A172 (cell line): ENCODE results near the gene FAM83F. TPM values are rescaled to one million over a fixed set of nuclear protein-coding genes. Genes with fewer than 3 reads are reported as not detected.
"Not testable (repeated sequence)": the region's sequence is repeated elsewhere in the genome, so short reads cannot be mapped to it uniquely, and the experiment has no call there.

Source experiments
- DNase-seq: peaks from one replicate; pipeline ENCODE4 v3.0.0-alpha.2; 2015; ENCODE audit warnings: low spot score
- total RNA-seq: library from RNA; depleted of rRNA; stranded (reverse); fragments of >200 nt; shearing (Covaris generic); gene quantifications from 2 replicates; pipeline ENCODE4 v1.2.3, GENCODE V29; 2014

Gene FAM83F
- total RNA-seq, 1 experiment from 2014 or later, result not detected

DNA sequence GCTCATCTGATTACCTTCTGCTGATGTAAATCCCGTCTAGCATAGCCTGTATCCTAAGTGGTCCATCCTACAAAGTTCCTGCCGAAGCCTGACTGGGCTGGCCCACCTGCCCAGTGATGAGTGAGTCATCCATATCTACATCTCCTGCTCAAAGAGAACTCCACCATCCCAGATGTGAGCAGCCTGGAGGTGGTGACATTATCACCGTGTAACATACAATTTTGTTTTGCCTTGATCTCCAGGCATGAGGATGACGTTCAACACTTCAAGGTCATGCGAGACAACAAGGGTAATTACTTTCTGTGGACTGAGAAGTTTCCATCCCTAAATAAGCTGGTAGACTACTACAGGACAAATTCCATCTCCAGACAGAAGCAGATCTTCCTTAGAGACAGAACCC is 29.0 kb upstream of the FAM83F start:
- DNase-seq, result no peak

DNA sequence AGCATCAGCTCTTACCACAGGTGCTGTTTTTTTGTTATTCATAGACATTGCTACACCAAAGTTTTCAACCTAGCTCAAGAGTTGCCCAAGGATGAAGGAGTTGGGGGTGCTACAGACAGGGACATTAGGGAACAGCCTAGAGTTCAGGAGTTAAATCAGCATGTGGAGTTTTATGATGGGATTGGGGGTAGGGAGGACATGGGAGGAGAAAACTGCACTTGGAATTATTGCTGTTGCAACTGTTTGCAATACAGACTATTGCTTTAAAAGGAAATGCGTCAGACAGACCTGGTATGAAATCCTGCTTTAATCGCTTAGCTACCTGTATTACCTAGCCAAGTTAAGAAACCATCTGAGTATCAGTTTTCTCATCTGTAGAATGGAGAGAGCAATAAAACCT is 28.3 kb upstream of the FAM83F start:
- DNase-seq, result no peak

DNA sequence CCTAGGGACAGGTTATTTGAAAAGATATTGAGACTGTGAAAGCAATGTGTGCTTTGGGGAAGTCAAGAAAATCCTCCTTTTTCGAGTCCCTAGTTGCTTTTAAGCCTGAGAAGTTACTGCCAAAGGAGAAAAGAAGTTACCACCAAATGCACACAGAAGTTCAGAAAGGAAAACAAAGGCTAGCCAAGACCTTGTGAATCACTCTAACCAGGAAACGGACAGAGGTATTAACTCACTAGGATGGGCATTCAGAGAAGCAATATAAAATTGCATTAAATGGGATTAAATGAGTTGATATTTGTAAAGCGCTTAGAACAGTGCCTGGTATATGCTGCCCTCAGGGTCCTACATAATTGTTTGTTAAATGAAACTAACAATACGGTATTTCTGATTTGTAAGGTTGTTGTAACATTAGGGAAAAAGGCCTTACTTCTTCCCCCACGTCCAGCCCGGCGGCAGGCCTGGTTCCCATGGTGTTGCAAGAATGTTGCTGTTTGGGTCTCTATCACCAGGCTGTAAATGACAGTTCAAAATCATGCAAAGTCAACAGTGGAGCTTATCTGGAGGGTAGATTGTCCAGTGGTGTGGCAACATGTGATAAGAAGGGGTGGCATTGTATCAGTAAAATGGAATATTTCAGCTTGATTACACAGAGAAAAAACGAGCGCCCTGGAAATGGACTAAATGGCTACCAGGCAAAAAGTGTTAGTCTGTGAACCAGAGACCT is 27.5 kb upstream of the FAM83F start:
- DNase-seq, result no peak

DNA sequence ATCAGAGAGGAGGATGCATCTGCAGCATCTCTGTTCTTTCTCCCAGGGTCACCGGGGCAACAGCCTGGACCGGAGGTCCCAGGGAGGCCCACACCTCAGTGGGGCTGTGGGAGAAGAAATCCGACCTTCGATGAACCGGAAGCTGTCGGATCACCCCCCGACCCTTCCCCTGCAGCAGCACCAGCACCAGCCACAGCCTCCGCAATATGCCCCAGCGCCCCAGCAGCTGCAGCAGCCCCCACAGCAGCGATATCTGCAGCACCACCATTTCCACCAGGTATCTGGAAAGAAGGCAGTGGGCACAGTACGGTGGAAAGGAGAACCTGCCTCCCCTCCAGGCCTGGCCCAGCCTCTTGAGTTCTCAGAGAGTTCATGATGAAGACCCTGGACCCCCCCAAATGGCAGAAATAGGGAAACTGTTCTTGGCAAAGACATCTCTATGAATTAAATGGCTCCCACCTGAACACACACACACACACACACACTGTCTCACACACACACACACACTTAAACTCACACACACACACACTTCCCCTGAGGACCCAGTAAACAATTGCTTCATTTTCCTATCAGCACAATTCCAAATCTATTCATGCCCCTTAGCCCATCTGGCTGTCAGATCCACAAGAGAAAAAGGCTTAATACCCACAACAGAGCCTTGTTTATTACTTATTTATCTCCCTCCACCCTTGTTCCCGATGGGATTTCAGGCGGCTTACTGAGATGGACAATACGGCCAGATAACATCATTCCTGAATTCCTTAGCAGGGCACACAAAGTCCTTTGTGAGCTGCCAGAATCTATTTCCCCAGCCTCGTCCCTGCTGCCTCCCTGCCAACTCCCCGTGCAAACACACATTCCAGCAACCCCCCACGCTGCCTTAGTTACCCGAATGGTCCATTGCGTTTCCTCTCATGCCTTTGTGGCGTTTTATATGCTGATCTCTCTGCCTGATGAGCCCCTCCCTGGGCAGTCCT is 26.5 kb upstream of the FAM83F start:
- no peak for DNase-seq

DNA sequence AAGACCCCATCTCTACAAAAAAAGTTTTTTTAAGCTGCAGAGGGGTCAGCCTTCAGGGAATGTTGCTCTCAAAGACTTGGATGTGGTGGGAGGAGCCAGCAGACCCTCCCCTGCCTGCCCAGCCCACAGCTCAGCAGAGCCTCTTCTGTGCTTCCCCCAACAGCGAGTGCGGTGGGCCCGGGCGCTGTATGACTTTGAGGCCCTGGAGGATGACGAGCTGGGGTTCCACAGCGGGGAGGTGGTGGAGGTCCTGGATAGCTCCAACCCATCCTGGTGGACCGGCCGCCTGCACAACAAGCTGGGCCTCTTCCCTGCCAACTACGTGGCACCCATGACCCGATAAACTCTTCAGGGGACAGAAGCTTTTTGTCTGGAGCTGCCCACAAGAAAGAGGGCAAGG is 24.0 kb upstream of the FAM83F start:
- no peak for DNase-seq

DNA sequence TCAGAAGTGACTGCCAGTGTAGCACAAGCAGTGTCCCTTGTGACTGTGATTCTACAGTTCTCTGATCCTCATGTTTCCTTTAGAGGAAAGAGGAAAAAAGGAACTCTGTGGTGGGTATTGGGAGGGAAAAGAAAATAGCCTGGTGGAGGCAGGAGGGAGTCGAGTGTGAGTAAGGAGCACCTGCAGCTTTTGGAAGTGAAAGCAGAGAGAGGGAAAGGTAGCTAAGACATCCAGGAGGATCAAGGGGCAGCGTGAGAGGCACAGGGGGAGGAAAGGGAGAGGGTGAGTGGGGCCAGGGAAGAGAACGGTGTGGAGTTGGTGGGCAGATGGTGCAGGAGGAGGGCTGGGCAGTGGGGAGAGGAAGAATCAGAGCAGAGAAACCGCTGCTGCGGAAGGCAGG is 22.1 kb upstream of the FAM83F start:
- DNase-seq, result no peak

DNA sequence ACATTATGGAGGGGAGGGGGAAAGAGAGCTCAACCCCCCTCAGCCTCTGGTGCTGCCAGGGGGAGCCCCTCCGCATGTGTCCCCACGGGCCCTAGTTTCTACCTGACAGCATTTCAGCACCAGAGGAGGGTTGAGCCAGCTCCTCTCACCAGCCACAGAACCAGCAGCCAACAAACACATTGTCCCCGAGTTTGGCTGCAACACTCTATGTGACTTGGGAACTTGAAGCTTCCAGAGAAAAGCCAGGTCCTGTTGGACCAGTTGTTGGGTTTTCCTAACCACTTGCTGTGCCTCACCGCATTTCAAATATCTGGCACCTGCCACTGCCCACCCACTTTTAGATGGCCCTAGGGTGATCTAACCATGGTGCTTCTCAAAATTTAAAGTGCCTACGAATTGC is 21.1 kb upstream of the FAM83F start:
- DNase-seq, result no peak

DNA sequence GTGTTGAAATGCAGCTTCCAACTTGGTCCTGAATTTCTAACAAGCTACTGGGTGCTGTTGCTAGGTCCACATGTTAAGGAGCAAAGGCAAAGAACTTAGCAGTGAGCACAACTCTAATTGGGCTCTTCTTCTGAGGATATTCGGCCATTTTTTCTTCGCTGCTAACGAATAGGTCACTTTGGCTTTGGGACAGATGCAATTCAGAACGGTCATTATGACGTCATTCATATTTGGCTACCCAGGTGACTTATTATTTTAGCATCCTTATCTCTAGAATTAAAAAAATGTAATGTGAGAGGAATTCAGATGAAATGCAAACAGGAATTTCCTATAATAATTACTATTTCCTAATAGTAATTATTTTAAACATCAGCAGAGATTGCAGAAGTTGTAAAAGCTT is 20.7 kb upstream of the FAM83F start:
- DNase-seq, result no peak

DNA sequence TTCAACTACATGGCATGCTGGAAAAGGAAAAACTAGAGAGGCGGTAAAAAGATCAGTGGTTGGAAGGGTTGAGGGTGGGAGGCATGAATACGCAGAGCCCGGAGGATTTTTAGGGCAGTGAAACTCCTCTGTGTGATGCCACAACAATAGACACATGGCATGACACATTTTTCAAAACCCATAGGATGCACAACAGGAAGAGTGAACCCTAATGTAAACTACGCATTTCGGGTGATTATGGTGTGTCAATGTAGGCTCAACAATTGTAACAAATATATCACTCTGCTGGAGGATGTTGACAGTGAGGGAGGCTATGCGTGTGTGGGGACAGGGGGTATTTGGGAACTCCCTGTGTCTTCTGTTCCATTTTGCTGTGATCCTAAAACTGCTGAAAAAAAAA is 15.7 kb upstream of the FAM83F start:
- DNase-seq, result no peak

DNA sequence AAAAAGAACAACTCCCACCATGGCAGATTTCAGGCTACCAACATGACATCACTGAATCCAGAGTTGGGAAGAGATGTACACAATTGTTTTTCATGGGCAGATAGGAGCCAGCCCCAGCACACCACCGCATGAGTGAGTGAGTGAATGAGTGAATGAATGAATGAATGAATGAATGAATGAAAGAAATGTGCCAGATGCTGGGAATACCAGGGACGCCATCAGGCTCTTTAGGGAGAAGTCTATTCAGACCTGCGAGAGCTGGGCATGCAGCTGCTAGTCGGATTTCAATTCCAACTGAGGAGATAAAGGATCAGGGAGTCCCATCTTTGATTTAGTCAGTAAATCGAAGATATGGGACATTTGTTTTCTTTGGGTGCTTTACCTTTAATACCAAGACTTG is 15.3 kb upstream of the FAM83F start:
- DNase-seq, result no peak

DNA sequence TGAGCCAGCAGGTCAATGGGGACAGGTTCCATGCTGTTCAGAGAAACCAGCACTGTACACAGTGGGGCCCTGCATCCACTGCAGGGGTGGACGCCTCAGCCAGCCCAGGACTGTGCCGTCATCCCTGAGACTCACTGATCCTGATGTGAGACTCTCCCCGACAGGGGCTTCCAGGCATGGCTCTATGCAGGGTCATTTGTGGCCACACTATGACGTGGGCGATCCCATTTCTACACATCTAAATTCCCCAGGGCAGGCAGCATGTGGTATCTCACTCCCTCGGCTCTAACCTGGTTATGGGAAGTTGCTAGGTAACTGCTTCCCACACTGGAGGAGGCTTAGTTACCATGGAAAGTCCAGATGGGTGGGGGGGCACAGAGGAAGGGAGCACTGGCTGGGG is 14.2 kb upstream of the FAM83F start:
- no peak for DNase-seq

DNA sequence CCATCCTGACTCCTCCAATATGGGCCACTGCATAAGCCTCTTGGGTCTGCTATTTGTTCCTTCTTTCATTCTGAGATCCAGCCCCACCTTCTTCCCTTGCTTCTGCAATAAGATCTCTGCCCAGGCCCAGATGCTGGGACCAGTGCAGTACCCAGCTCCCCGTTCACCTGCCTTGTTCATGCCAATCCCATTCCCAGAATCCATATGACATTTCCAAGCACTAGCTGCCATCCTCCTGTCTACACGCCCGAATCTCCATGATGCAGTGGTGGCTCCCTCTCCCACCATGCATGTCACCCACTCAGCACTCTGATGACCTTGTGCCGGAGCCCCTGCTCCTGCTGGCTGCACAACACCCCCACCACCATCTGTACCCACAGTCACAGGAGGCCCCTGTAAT is 11.4 kb upstream of the FAM83F start:
- no peak for DNase-seq

DNA sequence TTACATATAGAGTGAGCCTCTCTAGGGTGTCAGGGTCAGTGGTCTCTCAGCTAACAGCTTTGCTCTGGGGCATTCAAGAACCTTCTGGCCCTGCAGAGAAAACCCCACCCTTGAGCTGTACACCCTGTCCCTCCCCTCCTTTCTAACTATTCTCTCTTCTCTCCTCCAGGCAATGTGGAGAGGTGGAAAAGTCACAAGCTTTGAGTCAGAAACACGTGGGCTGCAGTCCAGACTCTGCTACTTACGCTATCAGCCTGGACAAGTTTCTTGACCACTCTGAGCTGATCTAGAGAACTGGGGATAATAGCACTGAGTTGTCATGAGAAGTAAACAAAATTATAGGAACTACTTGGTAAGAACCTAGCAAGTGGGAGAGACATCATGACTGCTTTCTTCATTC is 10.7 kb upstream of the FAM83F start:
- DNase-seq, result no peak

DNA sequence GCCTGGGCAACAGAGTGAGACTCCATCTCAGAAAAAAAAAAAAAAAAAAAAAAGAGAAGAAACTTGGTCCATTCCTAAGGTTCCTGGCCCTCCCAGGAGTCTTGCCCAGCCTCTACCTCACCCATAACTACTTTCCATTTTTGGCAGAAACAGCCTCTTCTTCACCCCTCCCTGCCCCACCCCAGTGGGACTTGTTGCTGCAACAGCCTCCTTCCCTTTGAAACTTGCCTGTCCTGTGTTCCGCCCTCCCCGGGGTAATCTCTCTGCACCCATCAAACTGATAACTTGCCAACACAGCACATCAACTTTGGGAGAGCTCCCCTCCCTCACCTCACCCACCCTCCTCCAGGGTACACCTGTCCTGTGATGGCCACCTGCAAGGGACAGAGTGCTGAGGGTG is 10.0 kb upstream of the FAM83F start:
- DNase-seq, result no peak

DNA sequence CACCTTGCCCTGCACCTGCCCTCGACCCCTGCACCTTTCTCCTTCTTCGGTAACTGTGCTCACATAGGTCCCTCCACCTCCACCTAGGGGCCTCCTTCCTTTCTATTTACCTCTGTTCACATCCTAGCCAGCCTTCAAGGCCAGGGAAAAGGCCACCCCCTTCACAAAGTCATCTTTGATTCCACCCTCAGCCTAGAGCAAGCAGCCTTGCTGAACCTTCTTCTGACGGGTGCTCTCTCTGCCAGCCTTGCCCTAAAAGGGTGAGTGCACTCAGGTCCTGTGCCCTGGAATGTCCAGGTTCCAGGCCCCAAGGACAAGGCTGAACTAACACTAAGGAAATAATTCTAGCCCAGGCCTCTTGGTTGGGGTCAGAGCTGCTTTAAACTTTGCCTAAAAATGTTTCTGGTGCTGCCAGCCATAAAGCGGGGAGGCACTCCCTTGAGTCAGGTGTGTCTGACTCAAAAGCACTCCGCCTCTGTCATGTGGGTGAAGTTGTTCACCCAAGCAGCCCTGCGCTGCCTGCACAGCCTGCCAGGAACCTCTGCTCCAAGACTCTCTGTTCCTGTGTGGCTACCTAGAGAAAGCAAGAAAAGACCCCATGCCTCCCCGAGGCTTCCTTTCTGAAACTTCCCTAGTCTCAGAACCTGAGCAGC is 9.2 kb upstream of the FAM83F start:
- no peak for DNase-seq

DNA sequence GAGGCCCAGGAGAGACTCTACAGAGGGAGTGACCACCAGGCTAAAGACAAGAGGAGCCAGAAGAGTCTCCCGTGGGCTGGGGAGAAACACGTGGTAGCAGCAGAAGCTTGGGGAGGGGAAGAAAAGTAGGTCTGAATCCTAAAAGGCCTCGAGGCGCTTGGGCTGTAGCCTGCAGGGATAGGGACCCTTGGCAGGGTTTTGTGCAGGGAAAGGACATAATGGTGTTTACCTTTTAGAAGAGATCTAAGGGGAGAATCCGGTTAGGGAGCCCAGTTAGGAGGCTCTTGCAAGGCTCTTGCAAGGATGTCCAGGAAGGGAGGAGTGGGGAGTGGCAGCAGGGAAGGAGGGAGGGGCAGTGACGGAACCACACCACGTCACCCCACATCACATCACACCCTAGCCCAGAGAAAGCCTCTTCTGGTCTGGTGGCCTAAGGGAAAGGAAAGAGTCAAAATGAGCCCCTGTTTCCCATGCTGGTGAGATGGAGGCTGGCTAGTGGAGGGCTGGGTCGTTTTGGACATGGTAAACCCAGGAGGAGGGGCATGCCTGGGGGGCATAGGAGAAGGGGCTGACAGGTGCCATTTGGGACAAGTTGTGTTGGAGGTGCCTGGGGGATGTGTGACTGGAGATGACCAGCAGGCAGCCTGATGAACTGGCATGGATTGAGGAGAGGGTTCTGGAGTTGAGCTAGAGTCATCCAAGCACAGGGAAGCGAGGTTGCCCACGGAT is 6.2 kb upstream of the FAM83F start:
- no peak for DNase-seq

DNA sequence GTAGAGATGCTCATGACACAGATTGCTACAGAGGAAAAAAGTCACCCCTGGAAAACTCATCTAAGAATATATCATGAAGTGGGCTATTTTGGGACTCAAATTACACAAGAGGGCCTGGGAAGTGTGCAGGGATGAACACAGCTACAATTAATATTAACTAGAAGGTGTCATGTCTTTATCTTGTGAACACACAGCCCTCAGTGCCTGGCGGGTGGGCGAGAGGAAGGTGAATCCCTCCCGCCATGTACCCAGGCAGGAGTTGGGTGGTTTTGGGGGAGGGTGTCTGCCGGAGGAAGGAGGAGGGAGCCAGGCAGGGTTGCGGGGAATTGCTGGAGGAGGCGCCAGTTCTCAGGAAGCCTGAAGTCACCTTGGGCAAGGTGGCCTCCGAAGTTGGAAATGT is 5.1 kb upstream of the FAM83F start:
- DNase-seq, result no peak

DNA sequence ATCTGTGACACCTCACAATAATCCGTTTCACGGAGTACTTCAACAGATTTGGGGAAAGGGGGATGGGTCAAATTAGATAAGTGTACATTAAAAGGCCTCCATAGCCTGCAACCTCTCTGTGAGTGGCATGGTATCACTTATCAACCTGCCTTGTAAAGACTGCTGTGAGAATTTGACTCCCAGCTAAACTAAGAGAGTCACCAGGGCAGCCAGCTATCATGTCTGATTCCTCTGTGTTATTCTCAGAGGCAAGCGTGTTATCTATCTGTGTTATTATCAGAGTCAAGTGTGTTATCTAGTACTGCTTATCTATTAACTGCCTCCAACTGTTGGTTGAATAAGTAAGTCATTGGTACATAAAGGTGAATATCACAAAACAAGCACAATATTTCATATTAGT is 4.1 kb upstream of the FAM83F start:
- no peak for DNase-seq

DNA sequence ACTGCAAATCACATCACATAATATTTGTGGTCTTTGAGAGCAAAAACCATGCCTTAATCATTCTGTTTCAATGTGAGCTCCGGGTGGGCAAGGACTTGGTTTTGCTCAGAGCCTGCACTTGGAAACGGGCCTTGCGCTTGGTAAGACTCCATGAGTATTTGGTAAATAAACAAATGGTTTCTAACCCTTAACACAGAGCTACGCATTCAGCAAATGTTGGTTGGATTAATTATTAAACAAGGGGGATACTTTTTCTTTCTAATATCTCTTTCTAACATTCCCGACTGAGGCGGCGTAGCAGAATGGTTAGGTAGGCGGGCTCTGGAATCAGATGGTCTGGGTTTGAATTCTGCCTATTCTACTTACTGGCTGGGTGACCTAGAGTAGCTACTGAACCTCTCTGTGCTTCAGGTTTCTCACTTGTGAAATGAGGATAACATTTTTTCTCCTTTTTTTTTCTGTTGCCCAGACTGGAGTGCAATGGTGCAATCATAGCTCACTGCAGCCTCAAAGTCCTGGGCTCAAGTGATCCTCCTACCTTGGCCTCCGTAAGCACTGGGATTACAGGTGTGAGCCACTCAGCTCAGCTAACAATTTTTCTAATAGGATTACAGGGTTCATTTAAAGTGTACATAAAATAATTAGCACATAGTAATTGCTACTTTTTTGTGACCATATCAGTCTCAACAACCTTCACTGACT is 3.4 kb upstream of the FAM83F start:
- no peak for DNase-seq

DNA sequence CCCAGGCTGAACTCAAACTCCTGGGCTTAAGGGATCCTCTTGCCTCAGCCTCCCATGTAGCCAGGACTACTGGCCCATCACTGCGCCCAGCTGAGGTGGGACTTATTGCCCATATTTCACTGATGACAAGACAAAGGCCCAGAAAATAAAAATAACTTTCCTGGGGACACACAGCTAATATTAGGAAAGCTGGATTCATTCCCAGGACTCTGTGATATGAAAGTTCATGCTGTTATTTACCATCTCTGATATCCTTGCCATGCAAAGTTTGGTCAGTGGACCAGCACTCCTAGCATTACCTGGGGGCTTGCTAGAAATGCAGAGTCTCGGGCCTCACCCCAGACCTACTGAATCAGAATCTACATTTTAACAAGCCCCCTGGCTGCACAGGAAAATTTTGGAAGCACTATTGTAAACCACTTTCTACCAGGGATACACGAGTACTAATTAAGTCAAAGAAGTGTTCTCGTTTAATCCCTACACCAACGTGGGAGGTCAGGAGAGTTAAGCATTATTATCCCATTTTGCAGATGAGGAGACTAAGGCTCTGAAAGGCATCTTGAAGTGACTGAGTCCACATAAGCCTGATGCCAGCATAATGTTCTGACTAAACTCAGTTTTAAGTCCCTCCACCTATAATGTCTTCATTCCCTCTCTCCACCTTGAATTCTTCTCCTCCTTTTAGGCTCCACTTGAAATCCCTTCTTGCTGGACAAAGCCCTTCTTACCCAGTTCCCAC is 2.5 kb upstream of the FAM83F start:
- DNase-seq, result no peak

DNA sequence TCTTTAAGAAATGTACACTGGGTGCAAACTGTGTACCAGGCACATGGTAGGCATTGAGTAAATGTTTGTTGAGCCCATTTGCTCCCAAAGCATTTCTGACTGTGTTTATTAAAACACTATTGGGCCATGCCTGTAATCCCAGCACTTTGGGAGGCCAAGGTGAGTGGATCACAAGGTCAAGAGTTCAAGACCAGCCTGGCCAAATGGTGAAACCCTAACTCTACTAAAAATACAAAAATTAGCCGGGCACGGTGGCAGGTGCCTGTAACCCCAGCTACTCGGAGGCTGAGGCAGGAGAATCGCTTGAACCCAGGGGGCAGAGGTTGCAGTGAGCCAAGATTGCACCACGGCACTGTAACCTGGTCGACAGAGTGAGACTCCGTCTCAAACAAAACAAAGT is 1.9 kb upstream of the FAM83F start:
- DNase-seq, result not testable (repeated sequence)
